HG03095 (cell line): ENCODE measurements around the gene XRCC1.
A peak's percentile ranks its signal among the peaks of the same experiment; 100 is the strongest.
"Not testable (repeated sequence)": the region's sequence is repeated elsewhere in the genome, so short reads cannot be mapped to it uniquely, and the experiment has no call there.

Source experiments
- ATAC-seq: cut with Tn5 transposase; IDR thresholded peaks from one replicate; pipeline ENCODE4 v1.9.1; 2021; ENCODE audit warnings: moderate library complexity; ENCODE audit not compliant: unreplicated experiment

Gene XRCC1

GRCh38 chr19:43599635-43600295 is 24.4 kb upstream of the XRCC1 start:
- ATAC-seq: no peak

- no peak for ATAC-seq
These were observed 23.3 kb upstream of the XRCC1 start for GRCh38 chr19:43598445-43599240.

- ATAC-seq: no peak
These were observed 22.5 kb upstream of the XRCC1 start for GRCh38 chr19:43597876-43598275.

GRCh38 chr19:43596842-43597461 is 21.6 kb upstream of the XRCC1 start:
- ATAC-seq: no peak

GRCh38 chr19:43595999-43596841 is 20.9 kb upstream of the XRCC1 start, which contains the start of the genes IRGQ and ZNF576:
Gene IRGQ, minus strand, starts transcription at chr19:43596134. Its CDS starts 796 bp downstream, at chr19:43595338.
Gene ZNF576, plus strand, starts transcription at chr19:43596595. Its CDS starts 514 bp downstream, at chr19:43597109.
- peak; percentile 68 for ATAC-seq

- no peak for ATAC-seq
These were observed 20.3 kb upstream of the XRCC1 start for GRCh38 chr19:43595605-43595998.

GRCh38 chr19:43594710-43595604 is 19.6 kb upstream of the XRCC1 start:
- no peak for ATAC-seq

GRCh38 chr19:43594081-43594697 is 18.9 kb upstream of the XRCC1 start:
- ATAC-seq: no peak

GRCh38 chr19:43592800-43593350 is 17.5 kb upstream of the XRCC1 start:
- no peak for ATAC-seq

GRCh38 chr19:43591904-43592772 is 16.8 kb upstream of the XRCC1 start:
- no peak for ATAC-seq

GRCh38 chr19:43589678-43590077 is 14.4 kb upstream of the XRCC1 start:
- ATAC-seq: no peak

GRCh38 chr19:43589277-43589676 is 13.9 kb upstream of the XRCC1 start:
- ATAC-seq: no peak

- not testable (repeated sequence) for ATAC-seq
These were observed 11.7 kb upstream of the XRCC1 start for GRCh38 chr19:43587029-43587428.

GRCh38 chr19:43586346-43586745 is 11.0 kb upstream of the XRCC1 start:
- ATAC-seq: no peak

- no peak for ATAC-seq
These were observed 9.2 kb upstream of the XRCC1 start for GRCh38 chr19:43584484-43584883.

- ATAC-seq: no peak
These were observed 7.2 kb upstream of the XRCC1 start for GRCh38 chr19:43582495-43582894.

GRCh38 chr19:43581467-43581866 is 6.1 kb upstream of the XRCC1 start:
- ATAC-seq: no peak

- no peak for ATAC-seq
These were observed 3.5 kb upstream of the XRCC1 start for GRCh38 chr19:43578787-43579186.
